ENCODE measurements around the gene NBEA.

The NBEA gene

GRCh38 chr13:35146686-35147085, 204.6 kb downstream of the NBEA start:
- TF ChIP-seq CTCF (IDR thresholded peaks at IDR 0.05; ENCODE audit: control insufficient read depth, insufficient read depth, low read depth, low read length, missing control alignments) = no peak
- DNase-seq (ENCODE audit: low read depth) = no peak
- H3K4me3 ChIP-seq (ENCODE audit: control insufficient read depth, low read depth, low read length) = no peak overlapping the region

DNA sequence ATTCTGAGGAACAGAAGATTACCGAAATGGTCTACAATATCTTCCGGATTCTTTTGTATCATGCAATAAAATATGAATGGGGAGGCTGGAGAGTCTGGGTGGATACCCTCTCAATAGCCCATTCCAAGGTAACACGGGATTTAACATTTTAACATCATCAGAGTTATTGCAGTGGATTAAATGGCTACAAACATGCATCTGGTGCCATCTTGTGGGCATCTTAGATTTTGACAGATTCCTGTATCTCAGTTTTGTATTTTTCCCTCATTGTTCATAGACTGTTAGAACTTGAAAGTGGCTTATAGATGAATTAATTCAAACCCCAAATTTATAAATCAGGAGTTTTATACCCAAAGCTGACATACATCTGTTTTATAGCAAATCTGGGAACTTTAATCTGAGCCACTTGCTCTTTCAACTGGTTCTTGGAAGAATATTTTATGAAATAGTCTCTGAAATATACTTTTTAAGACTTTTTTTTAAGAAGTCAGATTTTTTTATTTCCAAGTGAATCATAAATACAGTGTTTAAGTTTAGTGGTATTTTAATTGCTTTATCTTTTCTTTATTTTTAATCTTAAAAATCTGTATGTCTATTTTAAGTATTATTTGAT, 215.2 kb downstream of the NBEA start:
- peak; percentile 64 for TF ChIP-seq CTCF (IDR thresholded peaks at IDR 0.05; ENCODE audit: control insufficient read depth, insufficient read depth, low read depth, low read length, missing control alignments)
- DNase-seq (ENCODE audit: low read depth) = no peak
- no peak overlapping the region for H3K4me3 ChIP-seq (ENCODE audit: control insufficient read depth, low read depth, low read length)

DNA sequence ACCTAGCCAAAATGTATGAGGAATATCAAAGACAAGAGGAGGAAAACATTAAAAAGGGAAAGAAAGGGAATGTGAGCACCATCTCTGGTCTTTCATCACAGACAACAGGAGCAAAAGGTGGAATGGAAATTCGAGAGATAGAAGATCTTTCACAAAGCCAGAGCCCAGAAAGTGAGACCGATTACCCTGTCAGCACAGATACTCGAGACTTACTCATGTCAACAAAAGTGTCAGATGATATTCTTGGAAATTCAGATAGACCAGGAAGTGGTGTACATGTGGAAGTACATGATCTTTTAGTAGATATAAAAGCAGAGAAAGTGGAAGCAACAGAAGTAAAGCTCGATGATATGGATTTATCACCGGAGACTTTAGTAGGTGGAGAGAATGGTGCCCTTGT, 217.0 kb downstream of the NBEA start:
- no peak for DNase-seq (ENCODE audit: low read depth)
- no peak overlapping the region for H3K4me3 ChIP-seq (ENCODE audit: control insufficient read depth, low read depth, low read length)
- TF ChIP-seq CTCF (IDR thresholded peaks at IDR 0.05; ENCODE audit: control insufficient read depth, insufficient read depth, low read depth, low read length, missing control alignments) = no peak

- DNase-seq (ENCODE audit: low read depth) = no peak
- no peak for TF ChIP-seq CTCF (IDR thresholded peaks at IDR 0.05; ENCODE audit: control insufficient read depth, insufficient read depth, low read depth, low read length, missing control alignments)
- no peak overlapping the region for H3K4me3 ChIP-seq (ENCODE audit: control insufficient read depth, low read depth, low read length)
These were observed 218.8 kb downstream of the NBEA start for GRCh38 chr13:35160896-35161295.

DNA sequence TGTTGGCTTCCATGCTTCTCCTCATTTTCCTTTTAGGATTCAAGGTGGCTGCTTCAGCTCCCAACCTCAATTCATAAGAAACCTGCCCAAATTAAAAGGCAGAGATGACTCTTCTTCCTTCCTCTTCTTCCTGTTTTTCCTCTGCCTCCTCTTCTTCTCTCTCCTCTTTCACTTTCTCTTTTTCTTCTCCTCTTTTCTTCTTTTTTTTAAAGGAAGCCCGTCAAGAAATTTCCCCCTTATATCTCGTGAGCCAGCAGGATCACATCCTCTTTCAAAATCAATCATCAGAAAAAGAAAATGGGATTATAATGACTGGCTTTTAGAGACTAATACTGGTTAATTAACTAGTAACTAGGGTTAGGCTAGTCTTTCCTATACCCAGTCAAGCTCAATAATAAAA, 220.3 kb downstream of the NBEA start:
- H3K4me3 ChIP-seq (ENCODE audit: control insufficient read depth, low read depth, low read length) = no peak overlapping the region
- DNase-seq (ENCODE audit: low read depth) = no peak
- no peak for TF ChIP-seq CTCF (IDR thresholded peaks at IDR 0.05; ENCODE audit: control insufficient read depth, insufficient read depth, low read depth, low read length, missing control alignments)

- no peak for TF ChIP-seq CTCF (IDR thresholded peaks at IDR 0.05; ENCODE audit: control insufficient read depth, insufficient read depth, low read depth, low read length, missing control alignments)
- H3K4me3 ChIP-seq (ENCODE audit: control insufficient read depth, low read depth, low read length) = no peak overlapping the region
- no peak for DNase-seq (ENCODE audit: low read depth)
These were observed 221.6 kb downstream of the NBEA start for GRCh38 chr13:35163674-35164073.

All from AG09309 (cell line).